CD8-positive, alpha-beta memory T cell (primary cell): ENCODE data around the gene CCDC15. TPM values are rescaled to one million over a fixed set of nuclear protein-coding genes. Genes with fewer than 3 reads are reported as not detected.

ENCODE experiments used
- CTCF ChIA-PET: fragments of 350-600 bp; sonication (Branson Sonifier 250); formaldehyde crosslinking; loops from one replicate; lab custom pipeline; 2021; ENCODE audit warnings: antibody characterized with exemption; lab: Charles Lee
- POLR2A ChIA-PET: fragments of 350-600 bp; sonication (Branson Sonifier 250); formaldehyde crosslinking; loops from one replicate; lab custom pipeline; 2021; ENCODE audit warnings: antibody characterized with exemption; lab: Charles Lee
- DNase-seq, 5 donors: peaks; one replicate each; pipeline versions ENCODE4 v3.0.0 to v3.0.0-alpha.2; 2020 to 2022; ENCODE audit warnings: mixed read lengths in 1 of 5
- H3K27ac ChIP-seq: one replicate; pipeline ENCODE4 v1.7.0; 2013; ENCODE audit warnings: low read depth, mild to moderate bottlenecking, low read length, moderate library complexity
- H3K27me3 ChIP-seq: 2 replicates; pipeline ENCODE4 v1.7.0; 2013; ENCODE audit warnings: low read length, mild to moderate bottlenecking; ENCODE audit not compliant: insufficient read depth, poor library complexity, severe bottlenecking
- H3K36me3 ChIP-seq: 2 replicates; pipeline ENCODE4 v1.7.0; 2013; ENCODE audit warnings: mild to moderate bottlenecking, low read length, moderate library complexity; ENCODE audit not compliant: insufficient read depth
- H3K4me1 ChIP-seq: 2 replicates; pipeline ENCODE4 v1.7.0; 2013; ENCODE audit warnings: mild to moderate bottlenecking, low read length, moderate library complexity; ENCODE audit not compliant: insufficient read depth
- H3K4me3 ChIP-seq: 2 replicates; pipeline ENCODE4 v1.7.0; 2013; ENCODE audit warnings: mild to moderate bottlenecking, low read length
- H3K9me3 ChIP-seq: 2 replicates; pipeline ENCODE4 v1.7.0; 2013; ENCODE audit warnings: mild to moderate bottlenecking, low read length
- H3K27ac Mint-ChIP-seq, 8 donors: one replicate each; pipeline ENCODE4 v1.8.0; 2020 to 2021; ENCODE audit warnings: mixed read lengths in 8 of 8, mild to moderate bottlenecking in 6 of 8, inconsistent platforms in 3 of 8, moderate library complexity in 3 of 8
- H3K27me3 Mint-ChIP-seq, 2 donors: one replicate each; pipeline ENCODE4 v1.8.0; 2020 to 2021; ENCODE audit warnings: mixed read lengths in 2 of 2, mild to moderate bottlenecking in 1 of 2, moderate library complexity in 1 of 2
- H3K36me3 Mint-ChIP-seq, 3 donors: one replicate each; pipeline ENCODE4 v1.8.0; 2020 to 2021; ENCODE audit warnings: mixed read lengths in 3 of 3, inconsistent platforms in 1 of 3, mild to moderate bottlenecking in 1 of 3
- H3K4me1 Mint-ChIP-seq, 3 donors: one replicate each; pipeline ENCODE4 v1.8.0; 2020 to 2021; ENCODE audit warnings: mixed read lengths in 3 of 3, inconsistent platforms in 1 of 3, mild to moderate bottlenecking in 1 of 3
- H3K4me3 Mint-ChIP-seq, 7 donors: one replicate each; pipeline ENCODE4 v1.8.0; 2020 to 2021; ENCODE audit warnings: mixed read lengths in 7 of 7, mild to moderate bottlenecking in 6 of 7, moderate library complexity in 4 of 7, inconsistent platforms in 2 of 7
- H3K9me3 Mint-ChIP-seq, 5 donors: one replicate each; pipeline ENCODE4 v1.8.0; 2020 to 2022; ENCODE audit warnings: mixed read lengths in 5 of 5, mild to moderate bottlenecking in 3 of 5, moderate library complexity in 2 of 5, inconsistent platforms in 1 of 5
- polyA plus RNA-seq: library from polyadenylated mRNA; unstranded; fragments of 300-500 nt; fragmentation: Illumina TruSeq; gene quantifications from one replicate; pipeline ENCODE4 v1.2.3, GENCODE V29; 2021
- total RNA-seq, 2 experiments: library from RNA; stranded (reverse); gene quantifications; one replicate each; pipeline ENCODE4 v1.2.3, GENCODE V29; 2021

Gene CCDC15
- total and polyA plus RNA-seq, 3 experiments from 2014 or later: 1.6 to 3.7 (median 3.6) TPM

DNA sequence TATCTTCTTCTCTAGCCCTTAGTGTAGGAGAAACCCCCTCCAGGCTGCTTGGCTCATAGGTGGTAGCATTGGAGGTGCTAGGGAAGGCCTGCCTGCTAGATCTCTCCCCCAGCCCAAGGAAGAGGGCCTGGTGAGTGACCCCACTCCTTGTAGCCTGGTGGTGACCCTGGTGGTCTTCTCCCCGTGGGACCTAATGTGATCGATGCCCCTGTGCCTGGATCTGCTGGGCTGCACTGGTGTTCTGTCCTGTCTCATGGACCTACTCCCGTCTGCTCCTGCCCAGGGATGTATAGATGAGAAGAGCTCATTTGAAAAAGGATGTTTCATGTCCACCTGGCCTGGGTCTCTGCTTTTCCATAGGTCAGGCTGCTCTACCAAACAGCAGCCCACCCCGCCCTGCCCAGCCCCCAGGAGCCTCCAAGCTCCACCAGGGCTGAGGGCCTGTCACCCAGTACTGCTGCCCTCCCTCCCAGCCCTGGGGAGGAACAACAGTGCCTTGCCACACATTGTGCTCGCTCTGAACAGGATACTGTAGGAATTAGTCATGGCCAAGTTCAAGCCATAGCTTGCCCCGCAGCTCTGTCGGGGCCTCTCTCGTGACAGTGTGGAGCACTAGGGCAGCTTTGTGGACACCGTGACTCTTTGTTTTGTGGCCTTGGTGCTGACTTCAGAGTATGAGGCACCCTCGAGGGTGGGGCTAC, 128.8 kb downstream of the CCDC15 start:
- H3K27ac Mint-ChIP-seq: peak overlapping the region in 1 of 8 donors; percentile 43
- Histone ChIP-seq H3K9me3 (no peaks in the 10 kb centered on the region), H3K27ac (no peak overlapping the region), H3K36me3 (no peaks in the 10 kb centered on the region), H3K4me1 (no peaks in the 10 kb centered on the region), H3K4me3 (no peak overlapping the region), H3K27me3 (no peaks in the 10 kb centered on the region)
- CTCF ChIA-PET: no interaction called here
- H3K4me1 Mint-ChIP-seq: no peaks in the 10 kb centered on the region
- peaks cover 0 to 3% (median 0%) of the 10 kb centered on the region in 3 donors for H3K36me3 Mint-ChIP-seq
- H3K27me3 Mint-ChIP-seq: peaks cover 11 to 19% of the 10 kb centered on the region in 2 donors
- H3K9me3 Mint-ChIP-seq: no peaks in the 10 kb centered on the region
- POLR2A ChIA-PET: no interaction called here
- no peak overlapping the region for H3K4me3 Mint-ChIP-seq
- no peak for DNase-seq

DNA sequence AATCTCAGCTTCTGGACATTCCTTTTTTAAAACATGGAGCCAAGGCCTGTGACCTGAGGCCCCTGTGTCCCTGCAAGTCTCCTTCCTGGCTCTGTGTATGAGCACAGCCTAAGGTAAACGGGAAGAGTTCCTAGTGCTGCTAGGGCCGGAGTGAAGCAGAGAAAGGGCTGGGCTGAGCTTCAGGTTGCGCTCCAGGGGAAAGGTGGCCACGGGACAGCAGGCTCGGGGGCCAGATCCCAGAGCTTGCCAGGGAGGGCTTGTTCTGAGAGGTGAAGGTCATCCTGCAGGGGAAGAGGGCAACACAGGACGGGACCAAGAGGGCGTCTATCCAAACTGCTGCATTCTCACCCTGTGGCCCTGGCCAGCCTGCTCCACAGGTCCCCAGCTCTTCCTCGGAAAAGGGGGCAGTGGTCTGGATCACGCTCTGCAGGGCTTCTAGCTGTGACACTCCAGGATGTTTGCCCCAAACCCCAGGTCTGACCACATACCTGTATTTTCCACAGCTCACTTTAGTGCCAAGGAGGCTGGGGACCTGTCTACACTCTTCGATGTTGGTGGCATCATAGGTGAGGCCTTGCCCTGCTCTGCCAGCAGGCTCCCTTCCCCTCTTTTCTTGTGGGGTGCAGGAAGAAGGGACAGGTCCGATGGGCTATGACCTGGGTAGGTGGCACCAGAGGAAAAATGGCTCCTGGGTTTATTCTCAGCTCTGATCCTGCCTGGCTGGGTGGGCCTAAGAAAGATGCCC, 129.5 kb downstream of the CCDC15 start:
- Histone ChIP-seq H3K36me3 (no peaks in the 10 kb centered on the region), H3K27ac (no peak overlapping the region), H3K4me3 (no peak overlapping the region), H3K27me3 (no peaks in the 10 kb centered on the region), H3K4me1 (no peaks in the 10 kb centered on the region), H3K9me3 (no peaks in the 10 kb centered on the region)
- CTCF ChIA-PET: no interaction called here
- H3K9me3 Mint-ChIP-seq: no peaks in the 10 kb centered on the region
- H3K27ac Mint-ChIP-seq: no peak overlapping the region
- peaks cover 8 to 12% of the 10 kb centered on the region in 2 donors for H3K27me3 Mint-ChIP-seq
- H3K4me1 Mint-ChIP-seq: no peaks in the 10 kb centered on the region
- H3K36me3 Mint-ChIP-seq: peaks cover 0 to 3% (median 0%) of the 10 kb centered on the region in 3 donors
- no peak overlapping the region for H3K4me3 Mint-ChIP-seq
- POLR2A ChIA-PET: no interaction called here
- no peak for DNase-seq

DNA sequence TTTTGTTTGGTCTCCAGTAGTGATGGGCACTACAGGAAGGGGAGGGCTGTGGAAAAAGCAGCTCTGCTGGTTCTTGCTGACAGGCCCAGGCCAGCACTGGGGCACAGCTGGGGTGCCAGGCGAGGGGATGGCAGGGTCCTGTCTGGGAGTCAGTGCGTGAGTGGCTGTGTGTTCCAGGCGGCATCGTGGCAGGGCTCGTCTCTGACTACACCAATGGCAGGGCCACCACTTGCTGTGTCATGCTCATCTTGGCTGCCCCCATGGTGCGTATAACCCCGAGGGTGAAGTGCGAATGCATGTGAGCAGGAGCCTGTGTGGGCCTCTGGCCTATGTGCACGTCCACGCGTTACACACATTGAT, 130.0 kb downstream of the CCDC15 start:
- Histone ChIP-seq H3K9me3 (no peaks in the 10 kb centered on the region), H3K27ac (no peak overlapping the region), H3K4me3 (no peak overlapping the region), H3K4me1 (no peaks in the 10 kb centered on the region), H3K27me3 (no peaks in the 10 kb centered on the region), H3K36me3 (no peaks in the 10 kb centered on the region)
- no peaks in the 10 kb centered on the region for H3K9me3 Mint-ChIP-seq
- DNase-seq: no peak
- peaks cover 0 to 3% (median 0%) of the 10 kb centered on the region in 3 donors for H3K36me3 Mint-ChIP-seq
- no peak overlapping the region for H3K4me3 Mint-ChIP-seq
- POLR2A ChIA-PET: no interaction called here
- H3K27ac Mint-ChIP-seq: no peak overlapping the region
- H3K27me3 Mint-ChIP-seq: peaks cover 3 to 8% of the 10 kb centered on the region in 2 donors
- CTCF ChIA-PET: no interaction called here
- no peaks in the 10 kb centered on the region for H3K4me1 Mint-ChIP-seq

DNA sequence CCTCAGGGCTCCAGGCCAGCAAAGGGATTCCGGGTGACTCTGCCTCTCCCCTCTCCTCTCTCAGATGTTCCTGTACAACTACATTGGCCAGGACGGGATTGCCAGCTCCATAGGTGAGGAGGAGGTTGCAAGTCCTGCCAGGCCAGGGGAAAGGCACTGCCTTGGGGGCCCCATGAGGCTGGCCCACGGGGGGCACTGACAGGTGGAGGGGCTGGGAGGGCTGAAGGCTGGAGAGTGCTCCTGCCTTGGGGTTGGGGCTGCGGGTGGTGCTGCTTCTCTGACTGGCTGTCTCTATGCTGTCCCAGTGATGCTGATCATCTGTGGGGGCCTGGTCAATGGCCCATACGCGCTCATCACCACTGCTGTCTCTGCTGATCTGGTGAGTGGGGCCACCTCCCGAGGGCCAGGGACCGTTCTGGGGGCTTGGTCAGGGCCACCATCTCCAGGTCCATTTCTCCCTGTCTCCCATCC, 130.8 kb downstream of the CCDC15 start:
- H3K4me1 Mint-ChIP-seq: no peaks in the 10 kb centered on the region

DNA sequence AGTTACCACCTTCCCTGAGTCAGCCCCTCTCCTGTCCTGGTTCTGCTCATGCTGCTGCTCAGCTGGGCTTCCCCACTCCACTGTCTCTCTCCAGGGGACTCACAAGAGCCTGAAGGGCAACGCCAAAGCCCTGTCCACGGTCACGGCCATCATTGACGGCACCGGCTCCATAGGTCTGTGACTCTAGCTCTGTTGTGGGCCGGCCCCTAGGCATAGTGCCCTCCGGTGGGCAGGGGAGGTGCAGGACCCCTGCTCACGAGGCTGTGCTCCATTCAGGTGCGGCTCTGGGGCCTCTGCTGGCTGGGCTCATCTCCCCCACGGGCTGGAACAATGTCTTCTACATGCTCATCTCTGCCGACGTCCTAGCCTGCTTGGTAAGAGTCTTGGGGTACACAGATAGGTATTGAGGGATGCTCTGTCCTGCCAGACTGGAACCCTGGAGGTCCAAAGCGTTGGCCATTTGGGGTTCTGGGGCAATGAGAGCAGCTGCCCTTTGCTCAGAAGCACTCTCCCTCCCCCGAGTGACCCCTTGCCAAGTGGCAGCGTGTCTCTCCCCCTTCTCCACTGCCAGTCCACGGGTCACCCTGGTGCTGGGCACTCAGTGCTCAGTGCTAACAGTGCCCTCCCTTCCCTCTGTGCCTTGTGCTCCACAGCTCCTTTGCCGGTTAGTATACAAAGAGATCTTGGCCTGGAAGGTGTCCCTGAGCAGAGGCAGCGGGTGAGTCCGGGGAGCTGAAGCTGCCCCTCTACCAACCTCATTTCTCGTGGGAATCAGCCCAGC, 131.5 kb downstream of the CCDC15 start:
- H3K36me3 ChIP-seq: no peaks in the 10 kb centered on the region
- H3K36me3 Mint-ChIP-seq: peaks cover 0 to 3% (median 0%) of the 10 kb centered on the region in 3 donors
- H3K9me3 Mint-ChIP-seq: no peaks in the 10 kb centered on the region
- CTCF ChIA-PET: no interaction called here
- POLR2A ChIA-PET: no interaction called here
- H3K27ac Mint-ChIP-seq: peak overlapping the region in 3 of 8 donors; percentile 7 to 38 (median 8)
- H3K27me3 Mint-ChIP-seq: peaks cover 3 to 6% of the 10 kb centered on the region in 2 donors
- no peak overlapping the region for H3K27ac ChIP-seq
- H3K27me3 ChIP-seq: no peaks in the 10 kb centered on the region
- peak overlapping the region in 1 of 7 donors; percentile 51 for H3K4me3 Mint-ChIP-seq
- no peak overlapping the region for H3K4me3 ChIP-seq
- no peaks in the 10 kb centered on the region for H3K4me1 ChIP-seq
- H3K4me1 Mint-ChIP-seq: no peaks in the 10 kb centered on the region
- no peaks in the 10 kb centered on the region for H3K9me3 ChIP-seq
- DNase-seq: peak in 1 of 5 donors; percentile 39

More for the DNA sequence above, 130.8 kb downstream of the CCDC15 start:
- Mint-ChIP-seq H3K27me3 (peaks cover 3 to 6% of the 10 kb centered on the region in 2 donors), H3K36me3 (peaks cover 0 to 3% (median 0%) of the 10 kb centered on the region in 3 donors), H3K27ac (peak overlapping the region in 1 of 8 donors; percentile 38), H3K9me3 (no peaks in the 10 kb centered on the region), H3K4me3 (no peak overlapping the region)
- Histone ChIP-seq H3K36me3 (no peaks in the 10 kb centered on the region), H3K27me3 (no peaks in the 10 kb centered on the region), H3K4me3 (no peak overlapping the region), H3K4me1 (no peaks in the 10 kb centered on the region), H3K9me3 (no peaks in the 10 kb centered on the region), H3K27ac (no peak overlapping the region)
- POLR2A ChIA-PET: no interaction called here
- DNase-seq: no peak
- CTCF ChIA-PET: no interaction called here

DNA sequence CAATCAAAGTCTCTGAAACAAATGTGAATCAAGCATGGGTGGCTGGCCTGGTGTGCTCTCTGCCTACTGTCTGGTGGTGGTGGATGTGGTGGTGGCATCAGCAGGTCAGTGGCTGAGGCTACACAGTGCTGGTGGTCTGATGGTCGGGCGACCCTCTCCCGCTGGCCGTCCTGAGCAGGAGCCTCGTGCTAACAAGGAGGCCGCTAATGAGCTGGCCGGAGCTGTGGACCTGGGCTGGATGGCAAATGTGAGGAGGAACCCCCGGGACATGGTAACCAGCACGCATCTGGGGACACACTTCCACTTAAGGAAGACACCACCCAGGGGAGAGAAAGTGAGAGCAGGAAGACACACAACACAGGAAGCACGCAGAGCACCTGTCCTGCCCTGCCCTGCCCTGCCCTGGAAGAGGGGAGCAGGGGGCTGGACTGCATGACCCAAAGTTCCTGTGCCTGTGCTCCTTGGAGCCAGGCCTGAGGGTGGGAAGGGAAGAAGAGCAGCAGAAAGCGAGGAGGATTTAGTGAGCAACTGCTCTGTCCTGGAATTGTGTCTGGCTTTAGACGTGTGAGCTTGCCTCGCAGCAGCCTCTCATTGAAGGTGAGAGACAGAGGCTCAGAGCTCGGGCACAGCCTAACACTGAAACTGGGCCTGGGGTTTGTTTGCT, 132.8 kb downstream of the CCDC15 start:
- Histone ChIP-seq H3K4me1 (no peaks in the 10 kb centered on the region), H3K27ac (no peak overlapping the region), H3K4me3 (no peak overlapping the region), H3K36me3 (no peaks in the 10 kb centered on the region), H3K27me3 (no peaks in the 10 kb centered on the region), H3K9me3 (no peaks in the 10 kb centered on the region)
- Mint-ChIP-seq H3K9me3 (no peaks in the 10 kb centered on the region), H3K4me3 (no peak overlapping the region), H3K36me3 (peaks cover 0 to 3% (median 0%) of the 10 kb centered on the region in 3 donors), H3K27ac (no peak overlapping the region), H3K4me1 (no peaks in the 10 kb centered on the region), H3K27me3 (peaks cover 3 to 6% of the 10 kb centered on the region in 2 donors)
- DNase-seq: peak in 1 of 5 donors; percentile 35
- POLR2A ChIA-PET: no interaction called here
- CTCF ChIA-PET: interaction anchor here (1.7 kb wide), 1 partner anchor 55 kb away, joined by 3 read pairs; no protein-coding TSS in a partner anchor

DNA sequence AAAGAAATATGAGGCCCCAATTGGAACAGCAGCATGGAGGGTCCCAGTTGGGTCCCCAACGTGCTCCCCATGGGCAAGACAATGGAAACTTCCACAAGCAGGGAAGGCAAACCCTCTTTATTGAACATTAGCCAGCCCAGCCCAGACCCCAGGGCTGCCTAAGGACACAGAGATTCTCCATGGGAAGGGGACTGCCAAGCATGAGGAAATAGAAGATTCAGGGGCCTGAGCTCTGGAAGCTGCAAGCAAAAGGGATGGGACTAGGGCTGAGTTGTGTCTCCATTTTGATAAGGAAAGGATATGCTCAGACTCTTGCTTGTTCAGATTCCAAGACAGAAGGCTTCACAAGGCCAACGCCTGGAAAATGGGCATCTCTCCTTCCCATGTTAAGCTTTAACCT, 134.1 kb downstream of the CCDC15 start:
- no peaks in the 10 kb centered on the region for H3K36me3 ChIP-seq
- H3K9me3 ChIP-seq: no peaks in the 10 kb centered on the region
- DNase-seq: no peak
- H3K27ac ChIP-seq: no peak overlapping the region
- H3K4me3 Mint-ChIP-seq: no peak overlapping the region
- H3K4me3 ChIP-seq: no peak overlapping the region
- H3K4me1 Mint-ChIP-seq: no peaks in the 10 kb centered on the region
- H3K27me3 Mint-ChIP-seq: peaks cover 2 to 5% of the 10 kb centered on the region in 2 donors
- H3K36me3 Mint-ChIP-seq: peaks cover 0 to 9% (median 0%) of the 10 kb centered on the region in 3 donors
- no peaks in the 10 kb centered on the region for H3K4me1 ChIP-seq
- H3K27ac Mint-ChIP-seq: peak overlapping the region in 2 of 8 donors; percentile 48 to 72
- ChIA-PET CTCF (interaction anchor here (1.7 kb wide), 1 partner anchor 54 kb away, joined by 3 read pairs; no protein-coding TSS in a partner anchor), POLR2A (no interaction called here)
- H3K27me3 ChIP-seq: no peaks in the 10 kb centered on the region
- no peaks in the 10 kb centered on the region for H3K9me3 Mint-ChIP-seq
